HepG2 (cell line): ENCODE data around the gene TUBG2. TPM values are rescaled to one million over a fixed set of nuclear protein-coding genes. Genes with fewer than 3 reads are reported as not detected.
"Not testable (repeated sequence)": the region's sequence is repeated elsewhere in the genome, so short reads cannot be mapped to it uniquely, and the experiment has no call there.

Experiments used
- ATAC-seq: fragments of 200-7000 bp; cut with Tn5 transposase; 3 replicates; pipeline ENCODE4 v1.9.1; 2020; ENCODE audit warnings: mild to moderate bottlenecking, moderate library complexity
- BruUV-seq: library from RNA; stranded (reverse); fragments of 400-500 nt; replicated peaks from 2 replicates; lab custom pipeline; 2021; lab: Mats Ljungman, UMichigan
- CTCF ChIA-PET: fragments of 300-600 bp; formaldehyde crosslinking; extraction: SDS; loops from one replicate; lab custom pipeline; 2021; ENCODE audit warnings: low total read pairs, inconsistent platforms, low intra/inter-chr PET ratio; lab: Yijun Ruan, JAX
- POLR2A ChIA-PET: fragments of 350-600 bp; sonication (Branson Sonifier 250); formaldehyde crosslinking; loops from one replicate; lab custom pipeline; 2020; ENCODE audit warnings: antibody characterized with exemption, inconsistent platforms; lab: Yijun Ruan, JAX
- DNase-seq: peaks from one replicate; pipeline ENCODE4 v3.0.0-alpha.2; 2015; ENCODE audit warnings: low spot score
- FAIRE-seq: peaks from 3 replicates; lab custom pipeline; 2011; peaks lifted over from hg19 to GRCh38; lab: Jason Lieb, UNC
- H2AFZ ChIP-seq: one replicate; pipeline ENCODE4 v1.6.1; 2011; ENCODE audit warnings: low read length, inconsistent platforms
- H3K27ac ChIP-seq: fragments of 300-600 bp; 3 replicates; pipeline ENCODE4 v1.8.0; 2011; ENCODE audit warnings: mixed run types, mild to moderate bottlenecking, mixed read lengths, low read length, inconsistent platforms; ENCODE audit not compliant: insufficient read depth; ENCODE audit errors: extremely low read length
- H3K27me3 ChIP-seq, 2 experiments: fragments of 200-600 bp in 1 of 2; 2 replicates in 1 of 2; 3 replicates in 1 of 2; pipeline versions ENCODE4 v1.6.0 to v1.8.0; 2011; ENCODE audit warnings: low read length in 2 of 2, mild to moderate bottlenecking in 2 of 2, moderate library complexity in 2 of 2, inconsistent platforms in 1 of 2; ENCODE audit not compliant: insufficient read depth in 2 of 2, control insufficient read depth in 1 of 2
- H3K36me3 ChIP-seq, 2 experiments: fragments of 200-600 bp in 1 of 2; replicated peaks in 1 of 2; 2 replicates in 1 of 2; 3 replicates in 1 of 2; pipeline versions ENCODE4 v1.5.1 to v1.8.0; 2011; ENCODE audit warnings: low read length in 2 of 2, inconsistent platforms in 1 of 2; ENCODE audit not compliant: insufficient read depth in 2 of 2, control insufficient read depth in 1 of 2
- H3K4me1 ChIP-seq: 2 replicates; pipeline ENCODE4 v1.5.1; 2012; ENCODE audit warnings: low read length, inconsistent platforms; ENCODE audit not compliant: insufficient read depth
- H3K4me2 ChIP-seq: 2 replicates; pipeline ENCODE4 v1.6.0; 2011; ENCODE audit warnings: low read depth, low read length, inconsistent platforms
- H3K4me3 ChIP-seq, 3 experiments: fragments of 200-600 bp in 1 of 3; sonication (generic), shearing (Covaris generic) in 1 of 3; replicated peaks in 1 of 3; 2 replicates each; pipeline ENCODE4 v1.5.1; 2011 to 2016; ENCODE audit warnings: low read length in 3 of 3, inconsistent platforms in 2 of 3, low read depth in 2 of 3, mild to moderate bottlenecking in 2 of 3, control low read depth in 1 of 3, mixed read lengths in 1 of 3; ENCODE audit not compliant: insufficient read depth in 1 of 3
- H3K79me2 ChIP-seq: one replicate; pipeline ENCODE4 v1.6.1; 2011; ENCODE audit warnings: low read length, inconsistent platforms; ENCODE audit not compliant: insufficient read depth
- H3K9ac ChIP-seq: 2 replicates; pipeline ENCODE4 v1.6.0; 2011; ENCODE audit warnings: mild to moderate bottlenecking, low read depth, low read length, inconsistent platforms; ENCODE audit not compliant: insufficient read depth
- H3K9me3 ChIP-seq: 2 replicates; pipeline ENCODE4 v1.5.1; 2012; ENCODE audit warnings: mild to moderate bottlenecking, low read length
- H4K20me1 ChIP-seq: 2 replicates; pipeline ENCODE4 v1.6.0; 2011; ENCODE audit warnings: inconsistent platforms, mild to moderate bottlenecking, low read length, moderate library complexity; ENCODE audit not compliant: insufficient read depth
- FOSL2 ChIP-seq: sonication (generic); formaldehyde crosslinking; IDR thresholded peaks from 2 replicates; pipeline ENCODE4 v1.4.0; 2020; ENCODE audit warnings: missing genetic modification reagents
- GATAD1 ChIP-seq: IDR thresholded peaks from 2 replicates; pipeline ENCODE4 v1.6.1; 2016; ENCODE audit warnings: missing genetic modification reagents, missing compliant biosample characterization
- HIC2 ChIP-seq: sonication (generic); formaldehyde crosslinking; IDR thresholded peaks from 2 replicates; pipeline ENCODE4 v1.9.0; 2022; ENCODE audit warnings: low read depth, missing genetic modification reagents
- PAF1 ChIP-seq: IDR thresholded peaks from 2 replicates; pipeline ENCODE4 v1.6.1; 2016; ENCODE audit warnings: missing genetic modification reagents, missing compliant biosample characterization
- POLR2A ChIP-seq, 2 experiments: IDR thresholded peaks; 2 replicates each; pipeline ENCODE4 v1.6.1; 2011; ENCODE audit warnings: low read depth in 2 of 2, low read length in 2 of 2, mild to moderate bottlenecking in 1 of 2, moderate library complexity in 1 of 2; ENCODE audit not compliant: insufficient read depth in 1 of 2
- RBFOX2 ChIP-seq: fragments of 200-400 bp; formaldehyde crosslinking; IDR thresholded peaks from 2 replicates; pipeline ENCODE4 v1.6.1; 2017; ENCODE audit warnings: low read depth, mild to moderate bottlenecking, low read length
- RNF219 ChIP-seq: sonication (generic); formaldehyde crosslinking; IDR thresholded peaks from 2 replicates; pipeline ENCODE4 v1.5.0; 2020; ENCODE audit warnings: mild to moderate bottlenecking, missing genetic modification reagents
- SALL1 ChIP-seq: sonication (generic); formaldehyde crosslinking; IDR thresholded peaks from 2 replicates; pipeline ENCODE4 v1.8.0; 2022; ENCODE audit warnings: mild to moderate bottlenecking, missing genetic modification reagents
- ZFP90 ChIP-seq: sonication (generic); formaldehyde crosslinking; IDR thresholded peaks from 2 replicates; pipeline ENCODE4 v1.8.0; 2022; ENCODE audit warnings: missing genetic modification reagents, mild to moderate bottlenecking, inconsistent platforms, borderline replicate concordance
- ZIK1 ChIP-seq: sonication (generic); formaldehyde crosslinking; IDR thresholded peaks from 2 replicates; pipeline ENCODE4 v1.5.0; 2020; ENCODE audit warnings: mild to moderate bottlenecking, low read depth, missing genetic modification reagents, borderline replicate concordance
- ZNF652 ChIP-seq: IDR thresholded peaks from 2 replicates; pipeline ENCODE4 v1.6.1; 2016; ENCODE audit warnings: low read depth, borderline replicate concordance
- WGBS: methylation state at CpG from one replicate; pipeline ENCODE4 v1.1.6; 2017; ENCODE audit warnings: low lambda C conversion rate; 5-methylcytosine and 5-hydroxymethylcytosine counted together
- in situ Hi-C: cut with HindIII; loops from 2 replicates; pipeline ENCODE4 v1.10.0; 2017; ENCODE audit warnings: low pct_unique_long_range_greater_than_20kb; ENCODE audit not compliant: extremely low pct_ligation_motif_present
- intact Hi-C: fragments of 100-400 bp; cut with micrococcal nuclease; formaldehyde crosslinking; loops from one replicate; pipeline ENCODE4 v1.10.0; 2022; ENCODE audit not compliant: unreplicated experiment
- polyA plus RNA-seq, 8 experiments: library from polyadenylated mRNA; depleted of rRNA in 3 of 8; stranded (reverse) in 7 of 8; unstranded in 1 of 8; fragments of >200 nt; fragmentation: Illumina TruSeq in 4 of 8; extraction: Trizol in 4 of 8; gene quantifications; 2 replicates each; pipeline versions ENCODE4 v1.2.1 to v1.2.3, GENCODE V29; 2011 to 2016; ENCODE audit warnings: low read depth in 4 of 8, missing spikeins in 1 of 8, mixed read lengths in 1 of 8; ENCODE audit not compliant: insufficient read depth in 1 of 8
- total RNA-seq, 5 experiments: library from RNA; depleted of rRNA; stranded (reverse); fragments of >200 nt; fragmentation: Illumina TruSeq; extraction: Trizol; gene quantifications; 2 replicates each; pipeline ENCODE4 v1.2.3, GENCODE V29; 2016; ENCODE audit warnings: low read depth in 1 of 5

Gene TUBG2
- total and polyA plus RNA-seq, 2 of the 13 experiments (the other 11 are each of a cell fraction or from before 2014, with no cell fraction given) = 16.0 to 42.3 TPM

GRCh38 chr17:42666126-42666525, 7.0 kb downstream of the TUBG2 start:
- in situ Hi-C loops, H3K9me3 ChIP-seq, H3K4me2 ChIP-seq, H2AFZ ChIP-seq, CTCF ChIA-PET, H3K79me2 ChIP-seq, H3K27ac ChIP-seq, intact Hi-C loops, DNase-seq, BruUV-seq, ATAC-seq, H3K9ac ChIP-seq, H3K4me3 ChIP-seq, FAIRE-seq, H3K27me3 ChIP-seq, H4K20me1 ChIP-seq: not testable (repeated sequence)
- POLR2A ChIA-PET = interaction anchor here (4.4 kb wide), 1 partner anchor 12 kb away, joined by 38 read pairs; the partner anchor contains the start of gene PLEKHH3
- Histone ChIP-seq H3K36me3 (peaks cover 12 to 53% of the 10 kb centered on the region in 2 experiments), H3K4me1 (peaks cover 29% of the 10 kb centered on the region)
- WGBS = 99% methylated on average over 4 of the region's 16 CpGs
- TF ChIP-seq RBFOX2 = peak; percentile 43; the same call in 1 of the 2 replicates

GRCh38 chr17:42667088-42667951, 8.2 kb downstream of the TUBG2 start:
- TF ChIP-seq HIC2 (0 out of 2 replicates have a peak, but pooled peaks have one; percentile 50), ZNF652 (peak; percentile 85), FOSL2 (CRISPR knock-in tag) (peak; percentile 78), GATAD1 (CRISPR knock-in tag) (0 out of 2 replicates have a peak, but pooled peaks have one; percentile 9), ZFP90 (CRISPR knock-in tag) (no peak), PAF1 (CRISPR knock-in tag) (peak; percentile 38; the same call in 1 of the 2 replicates), SALL1 (CRISPR knock-in tag) (0 out of 2 replicates have a peak, but pooled peaks have one; percentile 30), POLR2A (IDR thresholded peaks at IDR 0.05; ENCODE audit: insufficient read depth in 1 of 2, low read depth in 2 of 2, low read length in 2 of 2) (peak in 1 of 2 experiments; percentile 40; a peak in 1 of 4 replicates), RNF219 (CRISPR knock-in tag) (no peak), ZIK1 (CRISPR knock-in tag) (no peak)
- Histone ChIP-seq H3K4me3 (no peak overlapping the region), H3K4me1 (peaks cover 29% of the 10 kb centered on the region), H3K79me2 (no peaks in the 10 kb centered on the region), H3K9me3 (no peaks in the 10 kb centered on the region), H3K27me3 (no peaks in the 10 kb centered on the region), H3K27ac (no peak overlapping the region), H3K4me2 (no peak overlapping the region), H4K20me1 (no peaks in the 10 kb centered on the region), H2AFZ (no peak overlapping the region), H3K36me3 (peaks cover 9 to 57% of the 10 kb centered on the region in 2 experiments), H3K9ac (no peak overlapping the region)
- in situ Hi-C loops (no loop called here), intact Hi-C loops (no loop called here)
- ATAC-seq (peak; percentile 26), FAIRE-seq (no peak), DNase-seq (peak; percentile 47)
- 69% methylated on average over 7 of the region's 7 CpGs for WGBS
- ChIA-PET POLR2A (interaction anchor here (0.8 to 4.4 kb wide), 7 partner anchors 8 to 100 kb away, joined by 3 to 38 read pairs (median 4); partner anchors contain the start of genes CNTNAP1, PLEKHH3 and TUBG2), CTCF (no interaction called here)
- TSS peak; percentile 10 for BruUV-seq
